ENCODE results near the gene SUPT3H. TPM values are rescaled to one million over a fixed set of nuclear protein-coding genes. Genes with fewer than 3 reads are reported as not detected.

The SUPT3H gene
- total RNA-seq, 1 donor from 2014 or later: 9.9 TPM

GRCh38 chr6:45371924-45372573 lies 5.7 kb downstream of the SUPT3H start:
- Histone ChIP-seq H3K9me3 (ENCODE audit: control insufficient read depth in 3 of 3, low read length in 3 of 3) (no peaks in the 10 kb centered on the region), H3K9ac (ENCODE audit: low read depth in 1 of 3, low read length in 3 of 3) (no peak overlapping the region), H3K36me3 (ENCODE audit: control insufficient read depth in 3 of 3, insufficient read depth in 3 of 3, low read length in 3 of 3) (no peaks in the 10 kb centered on the region), H3K4me3 (ENCODE audit: low read length in 3 of 3) (no peak overlapping the region), H3K27me3 (ENCODE audit: control insufficient read depth in 3 of 3, insufficient read depth in 3 of 3, low read length in 3 of 3) (no peaks in the 10 kb centered on the region), H3K4me1 (ENCODE audit: control insufficient read depth in 3 of 3, insufficient read depth in 3 of 3, low read length in 3 of 3) (peaks cover 0 to 7% (median 0%) of the 10 kb centered on the region in 3 donors), H3K27ac (ENCODE audit: low read depth, low read length) (no peak overlapping the region)

- no peak overlapping the region for H3K9ac ChIP-seq (ENCODE audit: low read depth in 1 of 3, low read length in 3 of 3)
- no peaks in the 10 kb centered on the region for H3K27me3 ChIP-seq (ENCODE audit: control insufficient read depth in 3 of 3, insufficient read depth in 3 of 3, low read length in 3 of 3)
- no peak overlapping the region for H3K4me3 ChIP-seq (ENCODE audit: low read length in 3 of 3)
- H3K9me3 ChIP-seq (ENCODE audit: control insufficient read depth in 3 of 3, low read length in 3 of 3): no peaks in the 10 kb centered on the region
- no peak overlapping the region for H3K27ac ChIP-seq (ENCODE audit: low read depth, low read length)
- no peaks in the 10 kb centered on the region for H3K4me1 ChIP-seq (ENCODE audit: control insufficient read depth in 3 of 3, insufficient read depth in 3 of 3, low read length in 3 of 3)
- no peaks in the 10 kb centered on the region for H3K36me3 ChIP-seq (ENCODE audit: control insufficient read depth in 3 of 3, insufficient read depth in 3 of 3, low read length in 3 of 3)
These were observed 7.9 kb downstream of the SUPT3H start for GRCh38 chr6:45369870-45370269.

- no peaks in the 10 kb centered on the region for H3K27me3 ChIP-seq (ENCODE audit: control insufficient read depth in 3 of 3, insufficient read depth in 3 of 3, low read length in 3 of 3)
- no peaks in the 10 kb centered on the region for H3K36me3 ChIP-seq (ENCODE audit: control insufficient read depth in 3 of 3, insufficient read depth in 3 of 3, low read length in 3 of 3)
- no peaks in the 10 kb centered on the region for H3K9me3 ChIP-seq (ENCODE audit: control insufficient read depth in 3 of 3, low read length in 3 of 3)
- H3K9ac ChIP-seq (ENCODE audit: low read depth in 1 of 3, low read length in 3 of 3): no peak overlapping the region
- no peak overlapping the region for H3K27ac ChIP-seq (ENCODE audit: low read depth, low read length)
- no peak overlapping the region for H3K4me3 ChIP-seq (ENCODE audit: low read length in 3 of 3)
- no peaks in the 10 kb centered on the region for H3K4me1 ChIP-seq (ENCODE audit: control insufficient read depth in 3 of 3, insufficient read depth in 3 of 3, low read length in 3 of 3)
These were observed 9.7 kb downstream of the SUPT3H start for GRCh38 chr6:45367999-45368398.

- no peaks in the 10 kb centered on the region for H3K27me3 ChIP-seq (ENCODE audit: control insufficient read depth in 3 of 3, insufficient read depth in 3 of 3, low read length in 3 of 3)
These were observed 11.2 kb downstream of the SUPT3H start for GRCh38 chr6:45366534-45366933.

GRCh38 chr6:45365036-45365435 lies 12.7 kb downstream of the SUPT3H start:
- no peak overlapping the region for H3K27ac ChIP-seq (ENCODE audit: low read depth, low read length)
- no peaks in the 10 kb centered on the region for H3K27me3 ChIP-seq (ENCODE audit: control insufficient read depth in 3 of 3, insufficient read depth in 3 of 3, low read length in 3 of 3)
- no peaks in the 10 kb centered on the region for H3K36me3 ChIP-seq (ENCODE audit: control insufficient read depth in 3 of 3, insufficient read depth in 3 of 3, low read length in 3 of 3)
- no peak overlapping the region for H3K9ac ChIP-seq (ENCODE audit: low read depth in 1 of 3, low read length in 3 of 3)
- no peak overlapping the region for H3K4me3 ChIP-seq (ENCODE audit: low read length in 3 of 3)
- no peaks in the 10 kb centered on the region for H3K4me1 ChIP-seq (ENCODE audit: control insufficient read depth in 3 of 3, insufficient read depth in 3 of 3, low read length in 3 of 3)
- no peaks in the 10 kb centered on the region for H3K9me3 ChIP-seq (ENCODE audit: control insufficient read depth in 3 of 3, low read length in 3 of 3)

More at GRCh38 chr6:45366534-45366933, 11.2 kb downstream of the SUPT3H start:
- Histone ChIP-seq H3K36me3 (ENCODE audit: control insufficient read depth in 3 of 3, insufficient read depth in 3 of 3, low read length in 3 of 3) (no peaks in the 10 kb centered on the region), H3K9me3 (ENCODE audit: control insufficient read depth in 3 of 3, low read length in 3 of 3) (no peaks in the 10 kb centered on the region), H3K4me3 (ENCODE audit: low read length in 3 of 3) (no peak overlapping the region), H3K4me1 (ENCODE audit: control insufficient read depth in 3 of 3, insufficient read depth in 3 of 3, low read length in 3 of 3) (no peaks in the 10 kb centered on the region), H3K9ac (ENCODE audit: low read depth in 1 of 3, low read length in 3 of 3) (no peak overlapping the region), H3K27ac (ENCODE audit: low read depth, low read length) (no peak overlapping the region)

- Histone ChIP-seq H3K4me3 (ENCODE audit: low read length in 3 of 3) (no peak overlapping the region), H3K27me3 (ENCODE audit: control insufficient read depth in 3 of 3, insufficient read depth in 3 of 3, low read length in 3 of 3) (no peaks in the 10 kb centered on the region), H3K9me3 (ENCODE audit: control insufficient read depth in 3 of 3, low read length in 3 of 3) (no peaks in the 10 kb centered on the region), H3K27ac (ENCODE audit: low read depth, low read length) (no peak overlapping the region), H3K4me1 (ENCODE audit: control insufficient read depth in 3 of 3, insufficient read depth in 3 of 3, low read length in 3 of 3) (no peaks in the 10 kb centered on the region), H3K36me3 (ENCODE audit: control insufficient read depth in 3 of 3, insufficient read depth in 3 of 3, low read length in 3 of 3) (no peaks in the 10 kb centered on the region), H3K9ac (ENCODE audit: low read depth in 1 of 3, low read length in 3 of 3) (no peak overlapping the region)
These were observed 13.3 kb downstream of the SUPT3H start for GRCh38 chr6:45364466-45364865.

GRCh38 chr6:45353654-45354053 lies 24.1 kb downstream of the SUPT3H start:
- Histone ChIP-seq H3K27me3 (ENCODE audit: control insufficient read depth in 3 of 3, insufficient read depth in 3 of 3, low read length in 3 of 3) (no peaks in the 10 kb centered on the region), H3K9me3 (ENCODE audit: control insufficient read depth in 3 of 3, low read length in 3 of 3) (no peaks in the 10 kb centered on the region), H3K9ac (ENCODE audit: low read depth in 1 of 3, low read length in 3 of 3) (no peak overlapping the region), H3K4me1 (ENCODE audit: control insufficient read depth in 3 of 3, insufficient read depth in 3 of 3, low read length in 3 of 3) (peaks cover 0 to 9% (median 2%) of the 10 kb centered on the region in 3 donors), H3K36me3 (ENCODE audit: control insufficient read depth in 3 of 3, insufficient read depth in 3 of 3, low read length in 3 of 3) (no peaks in the 10 kb centered on the region), H3K27ac (ENCODE audit: low read depth, low read length) (no peak overlapping the region), H3K4me3 (ENCODE audit: low read length in 3 of 3) (no peak overlapping the region)

GRCh38 chr6:45351667-45352066 lies 26.1 kb downstream of the SUPT3H start:
- no peak overlapping the region for H3K9ac ChIP-seq (ENCODE audit: low read depth in 1 of 3, low read length in 3 of 3)
- H3K4me3 ChIP-seq (ENCODE audit: low read length in 3 of 3): no peak overlapping the region

GRCh38 chr6:45351076-45351475 lies 26.7 kb downstream of the SUPT3H start:
- Histone ChIP-seq H3K4me1 (ENCODE audit: control insufficient read depth in 3 of 3, insufficient read depth in 3 of 3, low read length in 3 of 3) (peaks cover 0 to 9% (median 2%) of the 10 kb centered on the region in 3 donors), H3K9me3 (ENCODE audit: control insufficient read depth in 3 of 3, low read length in 3 of 3) (no peaks in the 10 kb centered on the region), H3K4me3 (ENCODE audit: low read length in 3 of 3) (no peak overlapping the region), H3K27me3 (ENCODE audit: control insufficient read depth in 3 of 3, insufficient read depth in 3 of 3, low read length in 3 of 3) (no peaks in the 10 kb centered on the region), H3K9ac (ENCODE audit: low read depth in 1 of 3, low read length in 3 of 3) (no peak overlapping the region), H3K27ac (ENCODE audit: low read depth, low read length) (no peak overlapping the region), H3K36me3 (ENCODE audit: control insufficient read depth in 3 of 3, insufficient read depth in 3 of 3, low read length in 3 of 3) (no peaks in the 10 kb centered on the region)

More at GRCh38 chr6:45351667-45352066, 26.1 kb downstream of the SUPT3H start:
- Histone ChIP-seq H3K27me3 (ENCODE audit: control insufficient read depth in 3 of 3, insufficient read depth in 3 of 3, low read length in 3 of 3) (no peaks in the 10 kb centered on the region), H3K4me1 (ENCODE audit: control insufficient read depth in 3 of 3, insufficient read depth in 3 of 3, low read length in 3 of 3) (peaks cover 0 to 9% (median 2%) of the 10 kb centered on the region in 3 donors), H3K27ac (ENCODE audit: low read depth, low read length) (no peak overlapping the region), H3K9me3 (ENCODE audit: control insufficient read depth in 3 of 3, low read length in 3 of 3) (no peaks in the 10 kb centered on the region), H3K36me3 (ENCODE audit: control insufficient read depth in 3 of 3, insufficient read depth in 3 of 3, low read length in 3 of 3) (no peaks in the 10 kb centered on the region)

GRCh38 chr6:45350186-45350710 lies 27.5 kb downstream of the SUPT3H start:
- Histone ChIP-seq H3K4me1 (ENCODE audit: control insufficient read depth in 3 of 3, insufficient read depth in 3 of 3, low read length in 3 of 3) (peaks cover 0 to 9% (median 2%) of the 10 kb centered on the region in 3 donors), H3K9me3 (ENCODE audit: control insufficient read depth in 3 of 3, low read length in 3 of 3) (no peaks in the 10 kb centered on the region), H3K27me3 (ENCODE audit: control insufficient read depth in 3 of 3, insufficient read depth in 3 of 3, low read length in 3 of 3) (no peaks in the 10 kb centered on the region), H3K4me3 (ENCODE audit: low read length in 3 of 3) (no peak overlapping the region), H3K9ac (ENCODE audit: low read depth in 1 of 3, low read length in 3 of 3) (no peak overlapping the region), H3K36me3 (ENCODE audit: control insufficient read depth in 3 of 3, insufficient read depth in 3 of 3, low read length in 3 of 3) (no peaks in the 10 kb centered on the region), H3K27ac (ENCODE audit: low read depth, low read length) (no peak overlapping the region)

Measured in skeletal muscle tissue (tissue), 4 donors.